HG02885 (cell line): ENCODE results near the gene NPY4R.
"Not testable (repeated sequence)": the region's sequence is repeated elsewhere in the genome, so short reads cannot be mapped to it uniquely, and the experiment has no call there.

Experiments
- ATAC-seq: cut with Tn5 transposase; IDR thresholded peaks from one replicate; pipeline ENCODE4 v1.9.1; 2021; ENCODE audit warnings: mild to moderate bottlenecking; ENCODE audit not compliant: unreplicated experiment, poor library complexity

Gene NPY4R, protein sequence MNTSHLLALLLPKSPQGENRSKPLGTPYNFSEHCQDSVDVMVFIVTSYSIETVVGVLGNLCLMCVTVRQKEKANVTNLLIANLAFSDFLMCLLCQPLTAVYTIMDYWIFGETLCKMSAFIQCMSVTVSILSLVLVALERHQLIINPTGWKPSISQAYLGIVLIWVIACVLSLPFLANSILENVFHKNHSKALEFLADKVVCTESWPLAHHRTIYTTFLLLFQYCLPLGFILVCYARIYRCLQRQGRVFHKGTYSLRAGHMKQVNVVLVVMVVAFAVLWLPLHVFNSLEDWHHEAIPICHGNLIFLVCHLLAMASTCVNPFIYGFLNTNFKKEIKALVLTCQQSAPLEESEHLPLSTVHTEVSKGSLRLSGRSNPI

DNA sequence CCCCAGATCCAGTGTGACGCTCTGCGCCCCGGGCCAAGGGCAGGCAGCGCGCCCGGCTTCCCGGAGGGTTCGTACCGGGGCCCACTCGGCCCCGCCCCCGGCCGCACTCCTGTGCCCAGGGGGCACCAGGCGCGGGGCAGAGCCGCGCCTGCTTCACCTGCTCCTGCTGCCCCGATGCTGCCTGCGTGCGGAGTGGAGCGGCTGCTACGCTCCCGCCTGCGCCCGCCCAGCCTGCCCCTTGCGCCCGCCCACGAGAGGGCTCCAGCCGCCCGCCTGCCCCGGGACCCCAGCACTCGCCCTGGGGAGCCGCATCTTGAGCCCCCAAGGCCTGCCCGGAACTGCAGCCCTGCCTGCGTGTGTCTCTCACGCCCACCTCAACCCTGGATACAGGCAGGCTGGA is at the start of gene NPY4R:
Gene NPY4R (minus strand): TSS at position 194 of the 400 bp plus-strand sequence. CDS start 3,323 bp downstream, outside the sequence.
- not testable (repeated sequence) for ATAC-seq

DNA sequence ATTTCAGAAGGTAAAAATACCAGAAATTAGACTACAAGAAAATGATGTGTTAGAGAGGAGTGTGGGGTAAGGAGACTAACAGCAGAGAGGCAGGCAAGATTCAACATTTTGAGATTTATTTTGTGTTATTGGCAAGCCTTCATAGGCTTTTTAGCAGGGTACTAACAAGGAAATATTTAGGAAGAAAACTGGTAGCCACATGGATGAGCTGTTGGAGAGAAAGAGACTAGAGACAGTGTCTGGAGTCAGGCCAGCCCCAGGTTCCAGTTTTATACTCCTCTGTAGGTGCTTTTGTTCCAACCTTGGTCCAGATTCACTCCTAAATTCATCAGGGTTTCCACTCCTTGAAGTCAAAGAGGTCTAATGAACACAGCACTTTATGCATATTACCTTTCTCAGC is 49.6 kb upstream of the NPY4R start:
- no peak for ATAC-seq

DNA sequence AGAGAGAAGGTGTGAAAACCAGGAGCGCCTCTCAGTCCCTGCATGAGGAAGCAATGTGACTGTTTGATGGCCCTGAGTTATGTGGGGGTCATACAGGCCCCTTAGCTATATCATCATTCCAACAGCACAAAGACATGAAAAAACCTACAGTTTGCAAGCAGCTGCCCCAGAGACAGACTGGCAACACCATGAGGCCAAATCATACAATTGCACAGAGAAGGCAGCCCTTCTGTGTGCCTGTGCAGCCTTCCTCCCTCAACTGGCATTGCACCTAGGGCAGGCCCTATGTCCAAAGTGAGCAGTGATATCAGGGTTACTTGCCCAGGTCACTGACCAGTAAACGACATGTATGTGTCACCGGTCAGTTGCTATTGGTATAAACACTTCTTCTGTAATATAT is 49.1 kb upstream of the NPY4R start:
- ATAC-seq: no peak

DNA sequence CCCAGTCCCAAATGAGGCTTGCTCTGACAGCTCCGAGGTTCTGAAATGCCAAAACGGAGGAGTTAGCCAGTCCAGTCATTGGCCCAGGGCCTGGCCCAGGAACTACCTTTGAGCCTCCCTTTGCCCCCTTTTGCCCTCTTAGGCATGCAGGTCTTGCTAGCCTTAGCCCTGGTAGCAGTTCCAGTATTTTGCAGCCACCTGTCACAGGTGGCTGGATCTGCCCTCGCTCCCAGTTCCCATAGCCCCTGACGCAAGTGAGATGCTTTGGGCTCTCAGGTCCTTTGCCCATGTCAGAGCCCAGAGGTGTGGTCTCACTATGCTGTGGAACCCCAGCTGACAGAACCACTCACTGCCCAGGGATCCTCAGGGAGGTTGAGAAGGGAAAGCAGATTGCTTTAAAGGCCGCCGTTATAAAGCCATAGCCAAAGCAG is 48.7 kb upstream of the NPY4R start:
- ATAC-seq: no peak

DNA sequence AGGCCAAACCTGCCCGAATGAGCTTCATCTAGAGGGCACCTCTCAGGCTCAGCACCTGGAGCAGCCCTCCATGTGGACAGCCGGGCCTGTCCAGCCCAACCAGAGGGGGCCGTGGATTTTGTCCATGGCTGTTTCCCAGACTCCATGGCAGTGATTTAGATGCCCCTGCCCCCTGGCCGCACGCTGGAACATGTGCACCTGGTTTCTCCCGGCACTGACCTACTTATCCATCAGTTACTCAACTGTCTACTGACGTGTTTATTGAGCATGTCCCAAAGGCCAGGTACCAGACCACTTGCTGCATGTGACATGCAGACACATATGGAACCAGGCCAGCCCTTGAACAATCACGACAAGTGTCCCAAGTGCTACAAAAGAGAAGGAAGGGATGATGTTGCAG is 47.6 kb upstream of the NPY4R start:
- ATAC-seq: not testable (repeated sequence)

DNA sequence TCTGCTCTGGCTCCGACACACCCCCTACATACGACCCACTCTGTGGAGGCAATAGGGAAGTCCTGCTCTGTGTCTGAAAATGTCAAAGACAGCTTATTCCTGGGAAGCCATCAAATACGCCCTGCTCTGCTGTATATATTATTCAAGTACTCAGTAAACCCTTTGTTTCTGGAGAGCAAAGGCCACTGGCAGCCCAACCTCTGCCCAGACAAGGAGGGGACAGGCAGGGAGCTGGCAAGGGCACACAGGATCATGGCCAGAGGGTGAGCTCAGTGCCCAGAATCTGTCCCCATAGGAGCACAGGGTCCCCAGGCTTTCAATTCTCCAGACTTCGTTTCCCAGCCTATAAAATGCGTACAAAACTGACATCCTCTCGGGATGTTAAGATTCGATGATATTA is 47.0 kb upstream of the NPY4R start:
- ATAC-seq: not testable (repeated sequence)

DNA sequence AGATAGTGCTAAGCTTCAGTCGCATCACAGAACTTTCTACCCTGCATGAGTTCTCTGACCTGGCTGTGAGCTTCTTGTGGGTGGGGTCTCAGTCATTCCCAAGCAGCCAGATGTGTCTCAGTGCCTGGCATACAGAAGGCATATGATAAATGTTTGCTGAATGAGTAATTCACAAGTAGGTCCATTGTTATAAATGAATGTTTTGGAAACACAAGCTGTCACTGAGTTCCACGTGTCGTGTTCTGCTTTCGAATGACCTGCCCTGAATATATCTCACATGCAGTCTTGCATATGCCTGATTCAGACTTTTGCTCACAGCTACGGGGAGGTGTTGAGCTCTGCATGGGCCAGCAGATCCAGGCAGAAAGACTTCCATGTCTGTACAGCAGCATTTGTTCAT is 46.2 kb upstream of the NPY4R start:
- ATAC-seq: not testable (repeated sequence)

DNA sequence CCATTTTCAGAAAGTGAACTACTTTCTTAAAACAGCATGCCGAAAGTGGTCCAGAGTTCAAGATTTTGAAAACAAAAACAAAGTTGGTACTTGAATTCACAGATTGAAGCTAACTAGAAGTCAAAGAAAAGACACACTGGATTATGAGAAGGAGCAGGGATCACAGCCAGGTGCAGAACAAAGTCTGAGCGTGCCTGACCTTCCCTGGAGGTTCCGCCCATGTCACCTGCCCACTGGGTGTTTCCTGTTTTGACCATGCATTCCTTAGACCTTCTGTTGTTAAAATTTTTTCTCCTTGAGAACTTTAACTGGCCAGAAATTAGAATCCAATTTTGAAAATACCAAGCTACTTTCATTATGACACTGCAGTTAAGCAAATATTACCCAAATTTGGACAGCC is 34.2 kb upstream of the NPY4R start:
- not testable (repeated sequence) for ATAC-seq

DNA sequence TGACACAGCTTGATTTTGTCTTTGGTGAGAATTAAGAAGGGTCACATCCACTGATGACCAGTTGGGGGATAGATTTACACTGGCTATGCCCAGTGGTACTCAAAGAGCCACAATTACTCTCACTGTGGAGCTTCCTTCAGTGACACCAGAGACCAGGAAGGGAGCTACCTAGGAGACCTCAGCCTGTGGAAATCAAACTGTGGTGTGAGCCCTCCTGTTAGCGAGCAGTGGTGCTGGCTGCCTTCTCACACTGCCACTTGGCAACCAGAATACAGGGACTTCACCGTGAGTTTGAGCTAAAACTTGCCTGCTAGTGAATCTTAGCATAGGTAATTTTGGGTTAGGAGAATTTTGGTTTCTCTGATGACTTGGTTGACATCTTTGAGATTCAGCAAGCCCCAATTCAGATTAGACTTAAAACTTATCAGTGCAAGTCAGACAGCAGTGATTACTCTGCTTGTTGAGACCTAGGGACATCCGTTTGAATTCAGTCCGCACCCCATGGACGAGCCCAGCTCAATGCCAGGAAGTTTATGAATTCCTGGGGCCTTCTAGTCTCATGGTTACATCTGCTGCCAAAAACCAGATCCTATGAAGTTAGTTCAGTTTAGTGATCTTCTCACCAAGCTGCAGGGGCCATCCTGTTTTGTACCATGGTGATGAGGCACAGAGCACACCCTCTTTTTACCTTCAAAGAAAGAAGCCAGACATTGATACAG is 33.4 kb upstream of the NPY4R start:
- not testable (repeated sequence) for ATAC-seq

DNA sequence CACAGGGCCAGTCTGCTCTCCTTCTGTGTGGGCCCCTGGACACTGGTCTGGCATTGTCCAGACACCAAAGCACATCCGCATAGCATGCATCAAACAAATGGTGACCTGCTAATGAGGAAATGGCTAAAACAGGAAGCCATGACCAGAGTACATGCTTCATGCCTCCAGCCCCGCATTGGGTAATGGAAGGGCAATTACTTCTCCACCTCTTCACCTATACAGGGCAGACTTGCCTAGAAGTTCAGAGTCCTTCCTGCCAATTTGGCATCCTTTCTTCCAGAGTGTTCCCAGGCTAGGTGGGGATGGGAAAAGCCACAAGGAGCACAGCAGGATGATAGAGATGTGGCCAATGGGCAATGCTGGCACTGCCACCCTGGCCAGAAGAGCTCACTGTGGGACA is 32.1 kb upstream of the NPY4R start:
- not testable (repeated sequence) for ATAC-seq

DNA sequence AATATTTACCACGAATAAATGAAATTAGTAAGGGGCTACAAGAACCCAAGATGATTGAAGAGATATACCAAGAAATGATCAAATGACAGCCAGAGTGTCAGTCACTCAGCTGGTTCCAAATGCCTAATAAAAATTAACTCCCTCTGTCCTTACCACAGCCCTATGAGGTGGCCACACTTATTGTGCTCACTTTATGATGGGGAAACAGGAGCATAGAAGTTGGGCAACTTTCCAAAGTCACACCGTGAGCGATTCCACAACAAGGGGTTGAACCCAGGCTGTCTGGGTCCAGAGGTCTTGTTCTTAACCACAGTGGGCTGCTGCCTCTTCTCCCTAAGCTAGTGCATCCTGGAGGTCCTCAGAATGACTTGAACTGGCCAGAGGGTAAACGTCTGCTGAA is 31.6 kb upstream of the NPY4R start:
- ATAC-seq: not testable (repeated sequence)

DNA sequence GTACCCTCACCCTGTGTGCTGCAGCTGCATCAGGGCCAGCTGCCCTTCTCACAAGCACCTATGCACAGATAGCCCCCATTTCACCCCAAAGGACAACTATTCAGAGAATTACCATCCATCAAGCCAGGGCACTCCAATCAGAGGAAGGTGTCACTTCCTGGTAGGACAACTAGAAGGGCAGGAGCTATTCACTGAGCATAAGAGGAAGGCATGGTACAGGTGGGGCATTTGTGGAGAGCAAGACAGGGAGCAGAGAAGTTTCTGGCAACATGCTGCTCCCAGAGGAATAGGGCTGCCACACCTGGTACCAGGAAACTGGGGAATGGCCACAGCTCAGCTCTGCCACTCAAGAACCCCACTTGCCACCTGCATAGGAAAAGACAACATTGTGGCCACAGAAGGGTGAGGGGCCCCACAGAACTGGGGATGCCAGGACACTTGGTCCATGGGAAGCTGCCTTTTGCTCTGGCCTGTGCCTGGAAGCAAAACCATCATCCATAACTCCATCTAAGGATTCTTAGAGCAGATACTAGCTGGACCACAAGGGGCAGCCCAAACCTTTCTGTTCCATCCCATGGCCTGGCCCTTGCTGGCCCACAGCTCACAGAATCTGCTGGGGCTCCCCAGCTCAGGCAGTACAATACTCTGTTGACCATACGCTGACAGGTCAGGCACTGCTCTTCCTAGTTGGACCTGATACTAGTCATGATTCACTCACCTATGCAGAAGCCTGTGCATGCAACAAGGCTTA is 25.8 kb upstream of the NPY4R start:
- ATAC-seq: not testable (repeated sequence)

DNA sequence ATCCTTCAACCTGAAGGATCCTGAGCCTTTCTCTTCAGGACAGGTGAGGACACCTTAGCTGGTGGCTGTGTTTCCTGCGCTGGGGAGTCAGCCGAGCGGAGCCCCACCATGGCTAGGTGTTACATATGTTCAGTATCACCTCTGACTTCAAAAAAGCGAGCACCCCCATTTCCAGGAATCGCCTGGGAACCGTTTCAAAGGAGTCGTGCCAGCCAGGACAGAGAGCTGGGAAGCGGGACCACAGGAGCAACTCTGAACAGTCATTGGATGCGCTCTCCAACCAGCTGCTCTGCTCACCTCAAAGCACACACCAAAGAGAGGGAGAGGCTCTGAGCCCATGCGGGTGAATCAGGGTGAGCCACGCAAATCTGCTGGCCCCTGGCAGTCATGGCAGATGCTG is 24.5 kb upstream of the NPY4R start:
- ATAC-seq: not testable (repeated sequence)

DNA sequence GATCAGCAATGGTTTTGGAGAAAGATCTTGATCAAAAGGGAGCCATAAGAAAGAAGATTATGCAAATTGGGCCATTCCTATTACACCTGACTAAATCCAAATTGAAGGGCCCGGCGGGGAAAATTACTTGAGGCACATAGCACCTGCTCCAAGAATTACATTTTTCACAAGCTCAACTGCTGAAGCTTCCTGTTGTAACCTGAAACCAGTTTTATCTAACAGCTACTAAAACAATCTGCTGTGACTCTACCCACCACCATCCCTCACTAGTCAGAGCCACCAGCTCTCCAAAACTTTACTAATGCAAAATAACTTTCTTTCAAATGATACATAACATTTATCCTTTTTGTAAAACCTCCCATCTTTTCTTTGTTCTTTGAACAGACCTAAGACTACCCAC is 20.7 kb upstream of the NPY4R start:
- not testable (repeated sequence) for ATAC-seq

DNA sequence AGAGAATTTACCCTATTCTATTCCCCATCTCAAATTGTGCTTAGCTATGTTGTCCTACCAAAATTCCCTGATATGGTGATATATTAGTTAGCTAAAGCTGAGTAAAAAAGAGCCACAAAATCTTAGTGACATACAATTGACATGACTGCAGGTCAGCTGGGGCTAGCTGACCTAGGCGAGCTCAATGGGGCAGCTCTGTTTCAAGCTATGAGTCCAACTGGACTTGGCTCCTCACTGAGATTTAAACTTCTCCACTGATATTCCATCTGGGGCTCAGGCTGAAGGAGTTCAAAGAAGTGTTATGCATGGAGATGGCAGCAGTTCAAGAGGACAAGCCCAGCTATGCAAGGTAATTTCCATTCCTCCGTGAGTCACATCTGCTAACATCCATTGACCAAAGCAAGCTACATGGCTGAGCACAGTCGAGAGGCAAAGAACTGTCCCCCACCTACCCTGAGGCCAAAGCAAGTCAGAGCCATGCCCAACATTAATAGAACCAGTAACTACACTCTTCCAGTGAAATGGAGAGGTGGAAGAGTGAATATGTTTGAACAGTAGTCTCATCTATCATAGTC is 9.1 kb upstream of the NPY4R start:
- ATAC-seq: not testable (repeated sequence)

DNA sequence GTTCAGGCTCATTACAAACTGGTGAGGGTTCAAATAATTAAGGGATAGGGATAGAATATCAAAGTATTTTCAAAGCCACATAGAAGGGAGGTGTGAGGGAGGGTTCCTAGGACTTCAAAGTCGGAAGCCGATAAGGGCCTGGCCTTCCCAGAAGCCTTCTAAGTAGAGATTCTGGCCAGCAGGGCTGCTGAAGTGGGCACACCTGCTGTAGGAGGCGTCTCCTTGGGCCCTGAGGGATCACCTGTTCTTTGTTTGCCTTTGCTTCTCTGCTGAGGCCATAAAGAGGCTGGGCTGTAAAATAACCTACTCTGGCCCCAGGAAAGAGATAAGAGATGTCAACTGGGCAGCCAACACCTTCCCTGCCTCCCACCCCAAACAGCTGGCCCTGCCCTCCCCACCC is 8.0 kb upstream of the NPY4R start:
- not testable (repeated sequence) for ATAC-seq

DNA sequence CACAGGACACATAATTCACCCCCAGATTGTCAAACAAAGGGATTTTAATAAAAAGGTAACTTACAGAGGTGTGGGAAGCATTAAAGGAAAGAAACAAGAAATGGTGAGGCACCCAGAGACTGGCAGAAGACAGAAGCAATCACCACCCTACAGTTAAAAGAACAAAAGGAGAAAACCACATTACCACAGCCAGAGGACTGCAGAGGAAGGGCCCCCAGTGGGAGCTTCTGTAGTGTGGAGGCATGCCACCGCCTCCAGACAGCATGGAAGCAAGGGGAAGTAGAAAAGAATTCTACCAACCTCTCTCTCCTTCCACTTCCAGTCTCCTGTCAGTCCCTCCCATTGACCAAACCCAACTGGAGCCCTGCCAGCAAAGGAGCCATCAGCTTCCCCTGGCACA is 4.4 kb upstream of the NPY4R start:
- ATAC-seq: not testable (repeated sequence)

DNA sequence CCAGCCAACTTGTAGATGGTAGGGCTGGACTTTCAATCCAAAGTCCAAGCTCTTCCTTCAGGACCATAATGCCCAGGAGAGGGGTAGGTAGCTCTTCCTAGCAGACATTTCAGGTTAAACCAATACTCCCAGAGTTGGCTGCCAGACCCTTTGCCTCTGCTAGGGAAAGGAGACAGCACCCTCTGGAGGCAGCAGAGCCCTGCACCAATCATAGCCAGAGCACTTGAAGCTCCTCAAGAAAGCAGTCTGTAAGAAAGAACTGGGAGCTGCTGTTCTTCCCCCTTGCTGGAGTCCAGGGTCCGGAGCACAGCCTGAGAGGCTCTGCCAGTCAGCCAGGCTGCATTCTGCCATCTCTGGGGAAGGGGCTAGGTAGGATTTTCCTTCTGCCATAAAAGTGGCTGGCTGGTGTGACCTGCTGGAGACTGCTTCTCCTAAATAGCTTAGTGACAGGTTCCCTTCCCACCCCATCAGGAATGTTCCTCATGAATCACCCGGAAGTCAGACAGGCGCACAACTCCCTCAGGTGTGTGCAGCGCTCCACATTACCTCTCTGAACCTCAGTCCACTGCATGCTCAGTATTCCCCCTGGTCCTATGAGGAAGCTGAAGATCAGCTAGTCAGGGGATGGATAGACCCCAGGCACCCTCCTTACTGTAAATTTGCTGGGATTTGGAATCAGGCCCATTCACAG is 2.5 kb upstream of the NPY4R start:
- ATAC-seq: not testable (repeated sequence)

DNA sequence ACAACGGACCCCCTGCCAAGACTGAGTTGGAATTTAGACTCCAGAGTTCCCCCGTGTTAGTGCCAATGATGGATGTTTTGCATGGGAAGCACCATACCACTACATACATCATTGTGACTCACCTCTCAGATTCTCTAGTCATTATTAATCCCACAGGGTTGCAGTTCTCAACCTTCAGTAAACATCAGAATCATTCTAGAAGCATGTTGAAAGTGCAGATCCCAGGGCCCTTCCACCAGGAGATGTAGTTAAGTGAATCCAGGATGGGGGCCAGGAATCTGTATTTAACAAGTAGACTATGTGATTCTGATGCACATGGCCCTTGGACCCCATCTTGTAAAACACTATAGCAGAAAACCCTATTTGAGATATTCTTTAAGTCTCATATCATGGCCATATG is 2.1 kb downstream of the NPY4R start:
- not testable (repeated sequence) for ATAC-seq

DNA sequence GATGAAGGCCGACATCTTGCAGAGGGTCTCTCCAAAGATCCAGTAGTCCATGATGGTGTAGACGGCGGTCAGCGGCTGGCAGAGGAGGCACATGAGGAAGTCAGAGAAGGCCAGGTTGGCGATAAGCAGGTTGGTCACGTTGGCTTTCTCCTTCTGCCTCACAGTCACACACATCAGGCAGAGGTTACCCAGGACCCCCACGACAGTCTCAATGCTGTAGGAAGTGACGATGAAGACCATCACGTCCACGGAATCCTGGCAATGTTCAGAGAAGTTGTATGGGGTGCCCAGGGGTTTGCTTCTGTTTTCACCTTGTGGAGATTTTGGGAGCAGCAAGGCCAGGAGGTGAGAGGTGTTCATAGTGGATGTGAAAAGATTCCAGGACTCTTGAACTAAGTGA is 3.5 kb downstream of the NPY4R start:
- ATAC-seq: not testable (repeated sequence)
